ENCODE results near the gene MET. TPM values are rescaled to one million over a fixed set of nuclear protein-coding genes. Genes with fewer than 3 reads are reported as not detected.
A peak's percentile ranks its signal among the peaks of the same experiment; 100 is the strongest.

MET gene
- total RNA-seq, 1 donor from 2014 or later: 161 TPM

DNA sequence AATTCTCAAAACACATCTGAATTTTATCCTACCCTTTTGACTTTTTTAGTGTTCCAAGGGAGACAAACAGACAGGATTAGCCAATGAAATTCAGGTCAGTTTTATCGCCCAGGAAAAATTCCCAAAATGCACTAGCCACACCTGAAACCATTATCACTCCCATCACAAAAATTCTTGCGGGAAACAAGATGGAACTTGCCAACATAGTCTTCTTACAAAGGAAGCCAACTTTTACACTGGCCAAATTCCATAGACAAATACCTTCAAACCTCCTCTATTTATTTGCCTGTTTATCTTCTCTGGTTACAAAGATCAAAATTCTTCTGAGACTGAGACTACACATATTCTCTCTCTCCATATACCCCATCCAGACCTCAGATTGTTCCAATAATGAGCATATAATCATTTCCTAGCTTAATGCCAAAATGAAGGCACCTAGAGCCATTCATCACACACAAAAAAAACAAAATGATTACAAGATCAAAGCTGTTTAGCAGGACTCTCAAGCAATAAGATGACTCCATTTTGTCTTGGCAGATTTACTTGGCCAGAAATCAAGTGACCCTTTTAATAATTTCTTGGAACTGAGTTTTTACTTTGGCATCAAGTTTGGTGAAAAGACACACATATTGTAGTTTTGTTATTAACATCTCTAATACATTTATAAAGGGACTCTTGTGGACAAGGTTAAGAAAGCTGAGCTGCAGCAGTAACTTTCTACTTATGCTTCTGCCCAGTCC is 30.2 kb downstream of the MET start:
- TF ChIP-seq, protein P1, sequence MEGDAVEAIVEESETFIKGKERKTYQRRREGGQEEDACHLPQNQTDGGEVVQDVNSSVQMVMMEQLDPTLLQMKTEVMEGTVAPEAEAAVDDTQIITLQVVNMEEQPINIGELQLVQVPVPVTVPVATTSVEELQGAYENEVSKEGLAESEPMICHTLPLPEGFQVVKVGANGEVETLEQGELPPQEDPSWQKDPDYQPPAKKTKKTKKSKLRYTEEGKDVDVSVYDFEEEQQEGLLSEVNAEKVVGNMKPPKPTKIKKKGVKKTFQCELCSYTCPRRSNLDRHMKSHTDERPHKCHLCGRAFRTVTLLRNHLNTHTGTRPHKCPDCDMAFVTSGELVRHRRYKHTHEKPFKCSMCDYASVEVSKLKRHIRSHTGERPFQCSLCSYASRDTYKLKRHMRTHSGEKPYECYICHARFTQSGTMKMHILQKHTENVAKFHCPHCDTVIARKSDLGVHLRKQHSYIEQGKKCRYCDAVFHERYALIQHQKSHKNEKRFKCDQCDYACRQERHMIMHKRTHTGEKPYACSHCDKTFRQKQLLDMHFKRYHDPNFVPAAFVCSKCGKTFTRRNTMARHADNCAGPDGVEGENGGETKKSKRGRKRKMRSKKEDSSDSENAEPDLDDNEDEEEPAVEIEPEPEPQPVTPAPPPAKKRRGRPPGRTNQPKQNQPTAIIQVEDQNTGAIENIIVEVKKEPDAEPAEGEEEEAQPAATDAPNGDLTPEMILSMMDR (IDR thresholded peaks at IDR 0.05; ENCODE audit: insufficient read depth, low read length, poor library complexity, severe bottlenecking): no peak
- H3K36me3 ChIP-seq (ENCODE audit: control insufficient read depth, insufficient read depth, low read length): peaks cover 1% of the 10 kb centered on the region
- no peaks in the 10 kb centered on the region for H3K27me3 ChIP-seq (ENCODE audit: control insufficient read depth, insufficient read depth, low read length)
- no peak for DNase-seq (ENCODE audit: low read depth)
- H3K4me3 ChIP-seq (ENCODE audit: low read depth, low read length): no peak overlapping the region

DNA sequence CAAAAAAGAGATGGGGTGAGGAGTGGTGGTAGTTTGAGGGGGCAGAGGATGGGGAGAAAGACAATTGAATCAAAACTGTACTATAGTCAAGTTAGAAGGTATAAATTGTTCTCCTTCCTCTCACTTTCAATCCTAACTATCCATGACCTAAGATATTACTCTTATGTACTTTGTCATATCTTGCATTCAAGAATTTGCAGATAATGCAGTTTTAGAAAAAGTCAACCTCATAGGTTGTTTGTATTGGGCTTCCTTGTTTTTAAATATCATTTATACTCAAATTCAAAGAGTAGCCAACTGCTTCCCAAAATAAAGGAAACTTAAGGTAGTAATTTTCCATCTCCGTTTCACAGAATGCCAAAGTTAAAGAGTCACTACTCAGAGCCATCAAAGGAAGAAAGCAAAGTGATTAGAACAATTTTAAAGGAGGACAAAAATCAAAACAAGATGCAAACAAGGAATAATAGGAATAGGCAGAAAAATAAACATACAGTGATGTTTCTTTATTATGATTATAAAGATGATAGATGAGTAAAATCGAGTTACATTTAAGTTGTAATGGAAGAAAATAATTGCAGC is 32.7 kb downstream of the MET start:
- Histone ChIP-seq H3K27me3 (ENCODE audit: control insufficient read depth, insufficient read depth, low read length) (no peaks in the 10 kb centered on the region), H3K36me3 (ENCODE audit: control insufficient read depth, insufficient read depth, low read length) (peaks cover 1% of the 10 kb centered on the region), H3K4me3 (ENCODE audit: low read depth, low read length) (no peak overlapping the region)
- TF ChIP-seq, protein P1 (IDR thresholded peaks at IDR 0.05; ENCODE audit: insufficient read depth, low read length, poor library complexity, severe bottlenecking): no peak
- DNase-seq (ENCODE audit: low read depth): no peak

DNA sequence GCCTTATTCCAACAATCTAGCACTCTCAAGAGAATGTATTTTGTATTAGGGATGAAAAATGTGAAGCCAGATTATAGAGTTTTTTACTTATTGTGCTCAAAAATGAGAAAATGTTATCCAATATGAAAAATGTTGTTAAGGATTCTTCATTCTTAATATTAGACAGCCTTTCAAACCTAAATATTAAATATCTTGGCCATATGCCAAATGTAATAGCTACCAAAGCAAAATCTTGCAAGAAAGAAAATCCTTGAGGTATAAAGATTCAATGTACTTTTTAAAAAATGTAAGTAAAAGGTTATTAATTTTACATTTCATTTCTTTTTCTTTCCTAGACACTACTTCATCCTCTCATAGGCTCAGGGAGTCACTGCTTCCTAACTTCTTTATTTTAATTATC is 33.4 kb downstream of the MET start:
- no peak overlapping the region for H3K4me3 ChIP-seq (ENCODE audit: low read depth, low read length)
- H3K27me3 ChIP-seq (ENCODE audit: control insufficient read depth, insufficient read depth, low read length): no peaks in the 10 kb centered on the region
- H3K36me3 ChIP-seq (ENCODE audit: control insufficient read depth, insufficient read depth, low read length): peaks cover 1% of the 10 kb centered on the region
- TF ChIP-seq, protein P1 (IDR thresholded peaks at IDR 0.05; ENCODE audit: insufficient read depth, low read length, poor library complexity, severe bottlenecking): no peak
- no peak for DNase-seq (ENCODE audit: low read depth)

DNA sequence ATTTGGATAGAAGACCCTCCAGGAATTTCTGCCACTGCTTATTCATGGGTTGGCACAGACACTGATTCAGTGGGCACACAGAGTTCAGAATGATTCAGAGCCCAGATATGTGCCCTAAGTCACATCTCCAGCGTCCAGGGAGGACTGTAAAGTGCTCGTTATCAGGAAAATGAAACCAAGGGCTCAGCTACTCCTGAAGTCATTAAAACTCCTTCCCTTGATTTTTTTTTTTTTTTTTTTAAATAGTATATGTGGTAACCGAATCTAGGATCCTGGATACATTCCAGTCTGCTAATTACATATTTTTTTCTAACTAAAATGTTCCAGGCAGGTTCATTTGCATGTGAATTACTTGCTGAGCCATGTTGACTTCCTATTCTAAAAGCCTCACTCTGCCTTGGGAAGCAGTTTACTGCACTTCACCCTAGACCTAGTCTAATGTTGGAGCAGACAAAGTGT is 34.7 kb downstream of the MET start:
- no peak overlapping the region for H3K4me3 ChIP-seq (ENCODE audit: low read depth, low read length)
- peak; percentile 71 for DNase-seq (ENCODE audit: low read depth)
- peaks cover 1% of the 10 kb centered on the region for H3K36me3 ChIP-seq (ENCODE audit: control insufficient read depth, insufficient read depth, low read length)
- TF ChIP-seq, protein P1 (IDR thresholded peaks at IDR 0.05; ENCODE audit: insufficient read depth, low read length, poor library complexity, severe bottlenecking): no peak
- H3K27me3 ChIP-seq (ENCODE audit: control insufficient read depth, insufficient read depth, low read length): no peaks in the 10 kb centered on the region

DNA sequence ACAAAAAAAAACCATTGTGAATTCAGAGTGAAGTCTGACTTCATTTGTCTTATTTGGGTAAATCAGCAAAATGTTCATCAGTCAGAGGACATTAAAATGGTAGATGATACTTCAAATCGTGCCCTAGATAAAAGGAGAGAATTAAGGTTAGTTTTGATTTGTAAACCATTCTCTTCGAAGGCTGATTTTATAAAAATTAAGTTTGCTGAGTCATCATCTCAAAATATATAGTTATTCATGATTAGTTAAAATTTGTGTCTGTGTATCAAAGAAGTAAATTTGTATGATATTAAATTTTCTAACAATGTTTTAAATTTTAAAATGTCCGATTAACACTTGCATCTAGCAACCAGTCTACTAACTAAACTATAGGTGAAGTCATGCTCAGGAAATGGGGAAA is 35.3 kb downstream of the MET start:
- H3K27me3 ChIP-seq (ENCODE audit: control insufficient read depth, insufficient read depth, low read length): no peaks in the 10 kb centered on the region
- no peak overlapping the region for H3K4me3 ChIP-seq (ENCODE audit: low read depth, low read length)
- TF ChIP-seq, protein P1 (IDR thresholded peaks at IDR 0.05; ENCODE audit: insufficient read depth, low read length, poor library complexity, severe bottlenecking): no peak
- no peak for DNase-seq (ENCODE audit: low read depth)
- H3K36me3 ChIP-seq (ENCODE audit: control insufficient read depth, insufficient read depth, low read length): peaks cover 1% of the 10 kb centered on the region
